ENCODE data around the gene IL22.
"Not testable (repeated sequence)": the region's sequence is repeated elsewhere in the genome, so short reads cannot be mapped to it uniquely, and the experiment has no call there.

IL22 gene

DNA sequence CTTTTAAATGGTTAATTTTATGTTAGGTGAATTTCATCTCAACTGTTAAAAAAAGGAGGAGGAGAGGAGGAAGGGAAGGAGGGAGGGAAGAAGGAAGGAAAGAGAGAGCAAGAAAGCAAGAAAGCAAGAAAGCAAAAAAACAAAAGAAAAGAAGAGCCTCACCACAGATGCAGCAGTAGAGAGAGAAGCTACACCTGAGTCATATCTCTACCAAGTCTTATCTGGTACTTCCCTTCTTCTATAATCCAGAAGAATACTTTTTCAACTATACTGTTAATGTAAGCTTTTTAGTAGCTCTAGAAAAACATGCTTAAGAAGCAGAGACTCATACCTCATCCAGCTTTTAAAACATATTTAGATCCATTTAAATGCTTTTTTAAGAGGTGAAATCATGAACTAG lies 22.2 kb downstream of the IL22 start:
- DNase-seq (ENCODE audit: low read depth in 2 of 3, low spot score in 2 of 3), result no peak

DNA sequence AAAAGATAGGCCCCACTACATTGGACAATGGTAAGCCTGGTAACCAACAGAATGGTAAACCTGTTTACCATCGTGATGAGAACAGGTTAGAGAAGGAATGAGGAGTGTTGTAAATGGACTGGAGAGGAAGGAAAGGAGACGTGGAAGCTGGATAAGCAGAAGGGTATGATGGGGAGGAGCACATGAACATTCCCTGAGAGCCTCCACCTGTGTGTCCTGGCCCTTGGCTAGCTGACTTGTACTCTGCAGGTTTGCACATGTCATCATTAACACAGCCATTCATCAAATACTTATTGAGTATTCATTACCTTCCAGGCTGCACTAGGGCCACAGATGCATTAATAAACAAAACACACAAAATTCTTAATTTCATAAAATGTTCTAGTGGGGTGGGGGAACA lies 23.4 kb downstream of the IL22 start:
- DNase-seq (ENCODE audit: low read depth in 2 of 3, low spot score in 2 of 3), result no peak

DNA sequence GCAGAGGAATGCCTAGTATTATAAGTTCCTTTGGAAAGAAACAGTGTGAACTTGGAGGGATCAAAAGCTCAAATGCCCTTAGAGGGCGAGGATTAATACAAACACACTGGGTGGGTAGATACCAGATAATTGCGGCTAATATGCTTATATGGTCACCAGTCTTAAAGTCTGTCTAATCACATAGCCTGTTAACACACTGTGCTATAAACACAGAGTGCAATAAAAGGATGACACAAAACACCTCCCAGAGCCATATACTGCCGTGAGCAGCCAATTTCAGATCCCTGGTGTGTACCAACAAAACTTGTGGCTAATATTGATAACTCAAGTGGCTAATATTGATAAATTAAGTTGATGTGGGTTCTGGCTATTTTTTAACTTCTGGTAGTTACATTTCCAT lies 26.0 kb downstream of the IL22 start:
- DNase-seq (ENCODE audit: low read depth in 2 of 3, low spot score in 2 of 3), result no peak

DNA sequence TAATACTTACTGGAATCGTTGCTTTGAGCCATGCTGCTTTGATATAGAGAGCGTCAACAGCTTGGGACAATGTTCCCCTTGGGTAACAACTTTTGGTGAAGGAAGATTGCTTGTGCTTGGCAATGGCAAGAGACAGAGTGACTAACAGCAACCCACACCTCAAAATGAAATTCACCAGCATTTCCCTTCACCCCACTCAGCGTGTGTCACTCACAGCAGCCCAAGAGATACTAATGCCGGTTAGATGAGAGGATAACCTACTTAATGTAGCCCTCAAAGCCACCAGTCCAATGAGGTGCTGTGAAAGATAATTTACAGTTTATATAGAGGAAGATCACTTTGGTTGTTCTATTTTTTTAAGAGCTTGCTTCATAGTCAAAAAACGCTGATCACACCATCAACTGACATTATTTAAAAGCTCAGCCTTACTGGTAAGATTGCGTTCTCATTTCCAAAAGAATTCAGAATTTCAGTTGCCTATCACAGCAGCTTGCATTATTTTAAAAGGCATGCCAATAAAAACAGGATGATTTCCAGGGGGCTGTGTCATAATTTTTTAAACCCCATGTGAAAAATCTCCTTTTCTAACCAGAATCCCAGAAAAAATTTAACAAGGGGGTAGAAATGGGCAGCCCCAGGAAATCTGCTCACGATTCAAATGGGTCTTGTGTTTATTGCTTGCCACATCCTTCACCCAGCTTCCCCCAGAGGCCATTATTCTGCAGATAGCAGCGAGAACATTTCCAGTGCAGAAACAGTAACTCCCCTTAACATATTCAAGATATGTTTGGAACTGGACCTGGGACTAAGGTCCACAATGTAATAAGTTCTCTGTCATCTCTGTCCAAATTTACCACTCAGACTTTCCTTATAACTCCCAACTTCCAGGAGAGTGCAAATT lies 27.6 kb downstream of the IL22 start, which contains the start of gene IL26:
IL26 (minus strand) TSS at position 235 of the 901 bp plus-strand sequence; CDS start at position 181, 54 bp downstream.
- DNase-seq (ENCODE audit: low read depth in 2 of 3, low spot score in 2 of 3), result no peak

DNA sequence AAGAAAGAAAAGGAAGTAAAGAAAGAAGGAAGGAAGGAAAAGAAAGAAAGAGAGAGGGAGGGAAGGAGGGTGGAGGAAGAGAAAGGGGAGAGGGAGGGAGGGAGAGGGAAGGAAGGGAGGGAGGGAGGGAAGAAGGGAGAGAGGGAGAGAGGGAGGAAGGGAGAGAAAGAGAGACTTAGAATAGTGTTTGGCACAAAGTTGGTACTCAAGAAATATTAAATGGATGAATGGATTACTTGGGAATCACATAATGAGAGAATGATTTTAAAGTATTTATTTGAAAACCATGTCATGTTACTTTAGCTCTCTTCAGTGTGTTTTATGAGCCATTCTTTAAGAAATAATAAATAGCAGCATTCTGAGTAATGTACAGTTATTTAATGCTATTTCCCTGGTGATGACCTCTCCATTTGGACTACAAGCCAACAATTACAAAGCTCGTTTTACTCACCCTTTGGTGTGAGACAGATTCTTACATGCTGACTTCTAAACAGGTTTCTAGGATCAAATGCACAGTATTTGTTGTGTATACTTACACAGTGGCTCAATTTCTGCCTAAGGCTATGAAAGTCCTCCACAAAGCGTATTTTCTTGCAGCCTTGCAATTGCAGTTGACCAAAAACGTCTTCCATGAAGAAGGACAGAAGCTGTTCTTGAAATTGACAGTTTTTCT lies 28.7 kb downstream of the IL22 start:
- no peak for DNase-seq (ENCODE audit: low read depth in 2 of 3, low spot score in 2 of 3)

DNA sequence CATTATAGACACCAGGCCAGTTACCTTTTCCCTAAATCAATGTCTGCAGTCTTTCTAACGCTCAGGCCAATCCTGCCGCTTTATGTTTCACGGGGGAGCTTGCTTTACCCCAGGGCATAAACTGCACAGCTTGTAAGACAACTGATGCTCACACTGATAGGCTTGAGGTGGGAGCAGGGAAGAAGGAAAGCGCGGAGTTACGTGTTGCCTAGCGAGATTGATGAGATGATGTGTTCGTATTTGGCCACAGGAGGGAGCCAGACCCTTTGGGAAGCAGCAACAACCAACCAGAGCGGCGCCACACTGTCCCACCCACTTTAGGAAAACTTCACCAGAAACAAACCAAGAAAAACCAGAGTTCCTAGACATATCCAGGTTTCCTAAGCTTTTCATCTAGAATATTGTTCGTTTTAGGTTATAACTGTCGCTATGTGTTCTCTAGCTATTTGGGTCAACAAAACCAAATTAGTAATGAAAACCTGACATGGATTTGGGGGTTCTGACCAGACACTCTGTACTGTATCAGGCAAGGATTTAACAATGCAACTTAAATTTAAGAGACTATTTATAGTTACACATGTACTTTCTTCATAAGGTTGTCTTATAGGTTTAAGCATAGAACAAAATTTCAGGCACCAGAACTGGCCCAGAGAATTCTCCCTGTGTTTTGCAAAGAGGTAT lies 30.2 kb downstream of the IL22 start:
- peak in 2 of 3 experiments; percentile 20 to 38 for DNase-seq (ENCODE audit: low read depth in 2 of 3, low spot score in 2 of 3)

DNA sequence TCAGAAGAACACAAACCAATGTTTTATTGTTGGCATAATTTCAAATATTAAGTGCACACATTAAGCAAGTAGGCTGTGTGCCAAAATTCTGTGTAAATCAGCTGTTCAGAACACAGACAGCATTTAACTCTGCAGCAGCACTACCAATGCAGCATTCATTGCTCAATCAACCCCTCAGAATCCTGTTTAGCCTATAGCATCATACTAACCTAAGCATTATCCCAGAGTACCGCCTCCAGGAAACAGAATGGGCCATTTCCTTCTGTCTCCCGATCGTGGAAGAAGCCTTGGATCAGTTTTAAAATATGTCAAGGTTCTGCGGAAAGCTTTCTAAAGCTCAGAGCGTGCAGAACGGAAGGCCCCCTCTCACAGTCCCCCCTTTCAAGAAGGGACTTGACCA lies 31.1 kb downstream of the IL22 start:
- DNase-seq (ENCODE audit: low read depth in 2 of 3, low spot score in 2 of 3), result no peak

DNA sequence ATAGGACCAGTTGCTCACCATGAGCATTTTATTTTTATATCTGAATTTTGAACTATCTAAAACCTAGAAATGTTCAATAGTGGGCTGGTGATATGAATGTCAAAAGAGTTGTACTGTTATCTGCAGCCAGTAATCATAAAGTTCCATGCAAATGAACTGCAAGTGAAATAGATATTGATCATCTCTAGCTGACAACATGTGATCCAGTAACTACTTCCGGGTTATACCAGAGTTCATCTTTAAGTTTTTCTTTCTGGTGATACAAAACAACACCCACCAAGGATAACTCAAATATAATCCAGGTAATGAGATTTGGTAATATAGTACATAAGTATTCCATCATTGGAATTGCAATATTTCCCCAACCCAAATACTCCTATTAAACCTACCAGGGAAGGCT lies 31.9 kb downstream of the IL22 start:
- no peak for DNase-seq (ENCODE audit: low read depth in 2 of 3, low spot score in 2 of 3)

DNA sequence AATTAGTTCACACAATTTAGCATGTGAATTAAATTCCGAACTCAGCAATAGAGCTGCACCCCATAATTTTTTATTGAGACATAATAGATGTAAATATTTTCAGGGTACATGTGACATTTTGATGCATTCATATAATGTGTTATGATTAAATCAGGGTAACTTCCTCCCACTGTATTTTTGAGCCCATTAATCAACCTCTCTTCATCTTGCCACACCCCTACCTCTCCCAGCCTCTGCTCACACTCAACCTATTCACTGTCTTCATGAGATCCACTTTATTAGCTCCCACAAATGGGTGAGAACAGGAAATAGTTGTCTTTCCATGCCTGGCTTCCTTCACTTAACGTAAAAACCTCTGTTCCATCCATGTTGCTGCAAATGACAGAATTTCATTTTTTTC lies 42.5 kb downstream of the IL22 start:
- DNase-seq (ENCODE audit: low read depth in 2 of 3, low spot score in 2 of 3), result no peak

DNA sequence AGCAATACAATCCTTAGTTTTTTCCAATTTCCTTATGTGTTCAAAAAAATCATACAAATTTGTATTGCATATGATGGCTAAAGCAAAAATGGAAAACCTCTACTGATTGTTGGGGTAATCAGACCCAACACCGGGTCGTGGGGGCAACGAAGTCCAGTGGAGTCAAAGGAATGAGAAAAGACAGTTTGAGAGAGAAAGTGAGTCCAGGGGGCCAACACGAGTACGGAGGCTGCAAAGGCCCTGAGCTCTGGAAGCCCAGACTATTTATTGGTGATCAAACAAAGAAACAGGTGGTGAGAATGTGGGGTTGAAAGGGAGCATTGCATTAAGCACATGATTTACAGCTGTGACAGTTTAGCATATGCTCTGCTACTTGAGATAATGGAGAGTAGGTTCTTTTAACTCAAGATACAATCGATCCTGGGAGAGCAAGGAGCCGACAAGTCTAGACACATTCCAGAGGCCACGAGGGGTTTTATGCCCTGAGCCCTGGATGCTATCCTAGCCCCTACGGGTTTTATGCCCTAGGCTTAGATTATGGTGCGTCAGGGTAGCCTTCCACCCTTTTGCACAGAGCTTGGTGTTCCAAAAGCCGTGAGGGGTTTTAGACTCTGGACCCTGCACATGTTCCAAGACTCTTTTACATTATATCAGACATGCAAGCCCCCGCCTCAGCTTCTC lies 44.2 kb downstream of the IL22 start:
- DNase-seq (ENCODE audit: low read depth in 2 of 3, low spot score in 2 of 3), result not testable (repeated sequence)

DNA sequence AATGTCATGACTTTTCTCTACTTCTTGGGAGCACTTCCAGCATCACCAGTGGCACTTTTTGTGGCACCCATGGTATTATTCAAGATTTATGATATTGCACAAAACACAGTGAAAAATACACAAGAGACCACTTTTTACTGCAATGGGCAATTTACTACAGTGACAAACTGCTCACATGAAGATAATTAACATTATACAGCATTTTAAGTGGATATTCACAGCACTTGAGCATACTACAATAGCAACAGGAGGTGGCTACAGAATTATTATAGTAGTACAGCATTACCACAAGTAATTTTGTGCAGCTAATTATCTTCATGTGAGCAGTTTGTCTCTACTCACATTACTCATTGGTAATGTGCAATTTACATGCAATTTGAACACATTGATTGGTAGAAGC lies 46.1 kb downstream of the IL22 start:
- DNase-seq (ENCODE audit: low read depth in 2 of 3, low spot score in 2 of 3), result no peak

DNA sequence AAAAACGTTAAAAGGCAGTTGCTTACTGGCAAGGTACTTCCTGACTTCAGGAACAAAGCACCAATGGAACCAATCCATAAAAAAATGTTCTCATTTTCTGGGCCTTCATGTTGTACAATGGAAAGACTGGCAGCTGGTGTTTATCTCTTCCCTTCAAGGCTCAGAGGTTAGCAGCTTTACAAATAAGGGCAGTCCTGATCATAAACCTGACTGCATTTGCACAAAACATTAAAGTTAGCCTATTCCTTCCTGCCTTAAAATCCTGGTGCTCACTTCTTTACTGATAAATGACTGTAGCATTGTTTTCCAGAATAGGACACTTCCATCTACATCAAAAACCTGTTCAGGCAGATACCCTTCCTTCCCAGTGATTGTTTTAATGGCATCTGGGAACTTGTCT lies 47.0 kb downstream of the IL22 start:
- no peak for DNase-seq (ENCODE audit: low read depth in 2 of 3, low spot score in 2 of 3)

DNA sequence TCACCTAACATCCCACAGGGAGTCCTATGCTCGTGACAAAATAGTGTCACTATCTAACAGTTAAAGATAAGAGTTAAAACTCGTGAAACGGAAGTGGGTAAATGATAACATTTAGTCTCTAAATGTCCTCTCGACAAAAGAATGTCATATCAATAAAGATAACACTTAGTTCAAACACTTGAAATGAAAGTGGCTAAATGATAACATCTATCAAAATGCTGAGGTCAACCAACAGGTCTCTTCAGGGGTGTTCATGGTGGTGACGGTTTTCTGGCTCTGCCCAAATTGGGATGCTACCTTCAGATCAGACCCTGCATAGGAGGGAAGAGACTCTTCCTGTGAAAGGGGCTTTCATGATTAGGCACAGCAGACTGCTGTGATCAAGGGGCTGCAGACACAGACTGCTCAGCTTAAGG lies 49.9 kb downstream of the IL22 start:
- DNase-seq (ENCODE audit: low read depth in 2 of 3, low spot score in 2 of 3), result no peak

DNA sequence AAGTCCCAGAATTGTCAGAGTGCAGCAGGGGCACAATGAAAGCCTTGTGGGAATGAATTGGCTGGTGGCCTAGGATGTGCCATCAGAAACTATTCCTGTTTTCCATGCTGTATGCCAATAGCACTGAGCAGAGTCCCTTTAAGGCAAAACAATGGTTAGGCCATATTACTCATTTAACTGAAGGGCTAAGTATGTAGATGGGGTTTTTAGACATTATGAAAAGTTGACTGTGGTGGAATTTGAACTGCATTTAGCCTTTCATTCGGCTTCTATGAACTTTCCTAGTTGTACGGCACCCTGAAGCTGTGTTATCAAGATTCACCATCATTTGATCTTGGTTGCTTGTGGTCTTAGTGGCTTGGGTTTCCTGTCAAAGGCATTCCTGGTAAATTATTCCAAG lies 52.5 kb downstream of the IL22 start:
- no peak for DNase-seq (ENCODE audit: low read depth in 2 of 3, low spot score in 2 of 3)

DNA sequence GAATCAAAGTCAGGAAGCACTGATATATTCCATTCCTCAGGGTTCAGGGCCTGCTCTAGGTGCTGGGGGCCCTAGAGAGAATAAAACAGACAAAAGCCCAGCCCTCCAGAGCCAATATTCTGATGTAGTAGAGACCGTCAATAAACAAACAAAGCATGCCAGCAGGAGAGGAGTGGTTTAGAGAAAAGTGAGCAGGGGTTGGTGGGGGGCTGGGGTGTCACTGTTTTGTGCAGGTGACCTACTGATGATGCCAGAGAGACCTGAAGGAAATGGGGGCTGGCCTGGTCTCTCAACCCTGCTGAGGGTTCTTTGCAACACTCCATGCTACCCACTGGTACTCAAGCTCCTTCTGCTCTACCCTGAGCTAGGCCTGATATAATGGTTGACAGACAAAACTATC lies 54.3 kb downstream of the IL22 start:
- DNase-seq (ENCODE audit: low read depth in 2 of 3, low spot score in 2 of 3), result no peak

DNA sequence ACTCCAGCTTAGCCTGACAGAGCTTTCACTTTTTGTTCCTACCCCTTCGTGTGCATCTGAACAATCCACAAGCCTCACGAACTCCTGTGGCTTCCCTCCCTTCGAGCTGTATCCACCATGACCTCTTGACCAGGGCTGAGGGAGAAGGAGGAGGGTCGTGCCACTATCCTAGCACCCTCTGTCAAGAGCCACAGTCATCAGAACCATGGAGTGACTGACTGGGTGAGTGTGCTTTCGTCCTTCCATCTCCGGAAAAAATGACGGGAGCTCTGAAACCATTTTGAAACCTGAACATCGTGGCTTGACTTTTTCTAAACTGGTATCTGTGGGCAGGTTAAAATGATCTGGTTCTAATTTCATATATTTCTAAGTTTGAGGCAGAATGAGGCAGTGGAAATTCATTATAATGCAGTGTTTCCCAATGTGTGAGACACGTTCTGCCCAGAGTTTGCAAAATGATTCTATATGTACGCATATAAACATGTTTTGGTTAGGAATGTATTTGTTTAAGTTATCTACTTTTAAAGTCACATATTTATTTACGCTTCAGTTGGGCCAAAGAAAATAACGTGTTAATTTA lies 54.8 kb downstream of the IL22 start:
- no peak for DNase-seq (ENCODE audit: low read depth in 2 of 3, low spot score in 2 of 3)
